SK-N-SH treated with all-trans-retinoic acid at 6 μM for 48 hours (cell line): ENCODE data around the gene ZPLD1.

Experiments
- ATAC-seq: fragments of 200-7000 bp; cut with Tn5 transposase; 3 replicates; pipeline ENCODE4 v1.9.1; 2020; ENCODE audit warnings: mild to moderate bottlenecking, moderate library complexity
- ARNTL ChIP-seq: fragments of 450-650 bp; formaldehyde crosslinking; IDR thresholded peaks from 2 replicates; pipeline ENCODE4 v1.5.0; 2020; ENCODE audit warnings: low read depth, mild to moderate bottlenecking, moderate library complexity, borderline replicate concordance
- BACH2 ChIP-seq: fragments of 250-450 bp; sonication (Bioruptor Pico); IDR thresholded peaks from 2 replicates; pipeline ENCODE4 v1.9.0; 2021; ENCODE audit warnings: mild to moderate bottlenecking, borderline replicate concordance
- CSDC2 ChIP-seq: fragments of 250-450 bp; sonication (Bioruptor Pico); IDR thresholded peaks from 2 replicates; pipeline ENCODE4 v1.5.0; 2020; ENCODE audit warnings: mild to moderate bottlenecking, moderate library complexity
- CSRNP3 ChIP-seq: fragments of 250-450 bp; sonication (Bioruptor Pico); IDR thresholded peaks from 2 replicates; pipeline ENCODE4 v1.5.1; 2021; ENCODE audit warnings: mild to moderate bottlenecking, moderate library complexity
- ESRRG ChIP-seq: fragments of 250-450 bp; sonication (Bioruptor Pico); IDR thresholded peaks from 2 replicates; pipeline ENCODE4 v1.6.1; 2021; ENCODE audit warnings: mild to moderate bottlenecking
- GLIS3 ChIP-seq: fragments of 250-450 bp; sonication (Bioruptor Pico); IDR thresholded peaks from 2 replicates; pipeline ENCODE4 v1.5.0; 2020; ENCODE audit warnings: mild to moderate bottlenecking, moderate library complexity
- ISL1 ChIP-seq: fragments of 250-450 bp; sonication (Bioruptor Pico); IDR thresholded peaks from 2 replicates; pipeline ENCODE4 v2.1.2; 2022; ENCODE audit warnings: mild to moderate bottlenecking, moderate library complexity
- OSR1 ChIP-seq: fragments of 250-450 bp; sonication (Bioruptor Pico); IDR thresholded peaks from 2 replicates; pipeline ENCODE4 v1.8.0; 2022; ENCODE audit warnings: moderate library complexity, mild to moderate bottlenecking, inconsistent platforms
- PPARA ChIP-seq: fragments of 250-450 bp; sonication (Bioruptor Pico); IDR thresholded peaks from 2 replicates; pipeline ENCODE4 v1.5.0; 2020; ENCODE audit warnings: mild to moderate bottlenecking, borderline replicate concordance
- RARB ChIP-seq: fragments of 250-450 bp; sonication (Bioruptor Pico); IDR thresholded peaks from 2 replicates; pipeline ENCODE4 v1.8.0; 2021; ENCODE audit warnings: mild to moderate bottlenecking, moderate library complexity
- SNAI2 ChIP-seq: fragments of 250-450 bp; sonication (Bioruptor Pico); IDR thresholded peaks from 2 replicates; pipeline ENCODE4 v1.5.0; 2020; ENCODE audit warnings: mild to moderate bottlenecking, moderate library complexity
- TCF4 ChIP-seq: fragments of 250-450 bp; sonication (Bioruptor Pico); IDR thresholded peaks from 2 replicates; pipeline ENCODE4 v1.8.0; 2021; ENCODE audit warnings: mild to moderate bottlenecking, moderate library complexity, borderline replicate concordance
- TOX ChIP-seq: fragments of 250-450 bp; sonication (Bioruptor Pico); IDR thresholded peaks from 2 replicates; pipeline ENCODE4 v1.8.0; 2021; ENCODE audit warnings: mild to moderate bottlenecking, moderate library complexity, borderline replicate concordance
- TSHZ2 ChIP-seq: fragments of 250-450 bp; sonication (Bioruptor Pico); IDR thresholded peaks from 2 replicates; pipeline ENCODE4 v1.5.0; 2020; ENCODE audit warnings: mild to moderate bottlenecking, moderate library complexity
- ZFP30 ChIP-seq: fragments of 450-650 bp; formaldehyde crosslinking; IDR thresholded peaks from 2 replicates; pipeline ENCODE4 v1.5.0; 2022; ENCODE audit warnings: mild to moderate bottlenecking, moderate library complexity
- ZNF565 ChIP-seq: fragments of 450-650 bp; formaldehyde crosslinking; conservative IDR thresholded peaks from 2 replicates; pipeline ENCODE4 v1.5.0; 2020; ENCODE audit warnings: low read depth, mild to moderate bottlenecking, moderate library complexity
- ZNF70 ChIP-seq: fragments of 450-650 bp; formaldehyde crosslinking; IDR thresholded peaks from 2 replicates; pipeline ENCODE4 v1.5.0; 2020; ENCODE audit warnings: mild to moderate bottlenecking, moderate library complexity
- ZNF8 ChIP-seq: fragments of 450-650 bp; formaldehyde crosslinking; IDR thresholded peaks from 2 replicates; pipeline ENCODE4 v1.5.0; 2020; ENCODE audit warnings: mild to moderate bottlenecking, moderate library complexity
- TF ChIP-seq, protein P1 (sequence below): fragments of 250-450 bp; sonication (Bioruptor Pico); IDR thresholded peaks from 2 replicates; pipeline ENCODE4 v1.8.0; 2020; ENCODE audit warnings: mild to moderate bottlenecking, moderate library complexity, borderline replicate concordance
- TF ChIP-seq, protein P2 (sequence below): fragments of 250-450 bp; sonication (Bioruptor Pico); IDR thresholded peaks from 2 replicates; pipeline ENCODE4 v1.5.1; 2020; ENCODE audit warnings: low read depth, mild to moderate bottlenecking, moderate library complexity

ZPLD1 gene

DNA sequence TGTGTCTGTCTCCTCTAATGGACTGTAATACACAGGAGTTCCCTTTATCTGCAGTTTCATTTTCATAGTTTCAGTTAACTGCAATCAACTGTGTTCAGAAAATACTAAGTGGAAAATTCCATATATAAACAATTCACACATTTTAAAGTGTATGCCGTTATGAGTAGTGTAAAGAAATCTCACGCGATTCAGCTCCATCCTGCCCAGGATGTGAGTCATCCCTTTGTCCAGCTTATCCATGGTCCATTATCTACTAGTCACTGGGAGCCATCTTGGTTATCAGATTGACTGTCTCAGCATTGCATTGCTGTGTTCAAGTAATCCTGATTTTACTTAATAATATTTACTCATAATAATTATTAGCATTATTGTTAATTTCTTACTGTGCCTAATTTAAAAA is 14.5 kb downstream of the ZPLD1 start (continued):
- TF ChIP-seq ZFP30 (CRISPR knock-in tag): no peak
- TF ChIP-seq, all 23 proteins: peak for 0

DNA sequence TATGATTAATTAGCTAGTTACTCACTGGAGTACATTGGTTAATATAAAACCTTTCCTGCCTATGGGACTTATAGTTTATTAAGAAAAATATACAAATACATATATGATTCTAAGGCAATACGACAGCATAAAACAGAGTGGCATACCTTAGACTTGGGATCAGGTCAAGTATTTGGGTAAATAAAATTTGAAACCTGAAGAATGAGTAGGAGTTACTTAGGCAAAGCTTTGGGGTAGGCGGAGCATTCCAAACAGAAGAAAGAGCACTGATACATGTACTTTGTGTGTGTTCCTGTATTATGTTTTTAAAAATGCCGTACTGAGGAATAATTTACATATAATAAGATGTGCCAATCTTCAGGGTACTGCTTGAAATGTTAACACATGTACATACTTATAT is 15.1 kb downstream of the ZPLD1 start:
- no peak for ATAC-seq
- no peak for TF ChIP-seq ISL1 (CRISPR knock-in tag)
- no peak for TF ChIP-seq TOX
- TF ChIP-seq RARB (CRISPR knock-in tag): no peak
- TF ChIP-seq CSRNP3 (CRISPR knock-in tag): no peak
- no peak for TF ChIP-seq GLIS3
- TF ChIP-seq, protein P1, sequence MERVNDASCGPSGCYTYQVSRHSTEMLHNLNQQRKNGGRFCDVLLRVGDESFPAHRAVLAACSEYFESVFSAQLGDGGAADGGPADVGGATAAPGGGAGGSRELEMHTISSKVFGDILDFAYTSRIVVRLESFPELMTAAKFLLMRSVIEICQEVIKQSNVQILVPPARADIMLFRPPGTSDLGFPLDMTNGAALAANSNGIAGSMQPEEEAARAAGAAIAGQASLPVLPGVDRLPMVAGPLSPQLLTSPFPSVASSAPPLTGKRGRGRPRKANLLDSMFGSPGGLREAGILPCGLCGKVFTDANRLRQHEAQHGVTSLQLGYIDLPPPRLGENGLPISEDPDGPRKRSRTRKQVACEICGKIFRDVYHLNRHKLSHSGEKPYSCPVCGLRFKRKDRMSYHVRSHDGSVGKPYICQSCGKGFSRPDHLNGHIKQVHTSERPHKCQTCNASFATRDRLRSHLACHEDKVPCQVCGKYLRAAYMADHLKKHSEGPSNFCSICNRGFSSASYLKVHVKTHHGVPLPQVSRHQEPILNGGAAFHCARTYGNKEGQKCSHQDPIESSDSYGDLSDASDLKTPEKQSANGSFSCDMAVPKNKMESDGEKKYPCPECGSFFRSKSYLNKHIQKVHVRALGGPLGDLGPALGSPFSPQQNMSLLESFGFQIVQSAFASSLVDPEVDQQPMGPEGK (CRISPR knock-in tag): no peak
- no peak for TF ChIP-seq OSR1
- no peak for TF ChIP-seq ARNTL (CRISPR knock-in tag)
- TF ChIP-seq ZNF70 (CRISPR knock-in tag): no peak
- TF ChIP-seq CSDC2 (CRISPR knock-in tag): no peak
- no peak for TF ChIP-seq BACH2 (CRISPR knock-in tag)
- no peak for TF ChIP-seq ESRRG
- no peak for TF ChIP-seq ZNF565 (CRISPR knock-in tag)
- TF ChIP-seq ZNF8: no peak
- no peak for TF ChIP-seq ZFP30 (CRISPR knock-in tag)
- TF ChIP-seq SNAI2: no peak
- TF ChIP-seq, all 23 proteins: peak for 0

DNA sequence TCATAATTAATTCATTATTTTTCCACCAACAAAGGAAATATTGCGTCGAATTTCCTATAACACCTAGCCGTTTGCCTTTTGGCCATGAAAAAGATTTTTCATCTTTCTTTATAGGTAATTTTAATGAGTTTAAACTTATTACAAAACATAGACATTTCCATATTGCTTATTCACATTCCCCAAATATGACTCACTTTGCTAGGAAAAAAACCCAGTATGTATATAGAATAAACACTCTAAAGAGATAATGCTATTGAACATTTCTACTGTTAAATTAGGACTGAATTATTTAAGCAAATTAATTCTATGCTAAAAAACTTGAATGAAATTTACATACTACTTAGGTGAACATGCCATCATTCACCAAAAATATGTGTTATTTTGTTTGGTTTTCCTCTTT is 16.2 kb downstream of the ZPLD1 start:
- ATAC-seq: no peak
- no peak for TF ChIP-seq ZNF70 (CRISPR knock-in tag)
- TF ChIP-seq, protein P1 (CRISPR knock-in tag): no peak
- TF ChIP-seq OSR1: no peak
- TF ChIP-seq, protein P2, sequence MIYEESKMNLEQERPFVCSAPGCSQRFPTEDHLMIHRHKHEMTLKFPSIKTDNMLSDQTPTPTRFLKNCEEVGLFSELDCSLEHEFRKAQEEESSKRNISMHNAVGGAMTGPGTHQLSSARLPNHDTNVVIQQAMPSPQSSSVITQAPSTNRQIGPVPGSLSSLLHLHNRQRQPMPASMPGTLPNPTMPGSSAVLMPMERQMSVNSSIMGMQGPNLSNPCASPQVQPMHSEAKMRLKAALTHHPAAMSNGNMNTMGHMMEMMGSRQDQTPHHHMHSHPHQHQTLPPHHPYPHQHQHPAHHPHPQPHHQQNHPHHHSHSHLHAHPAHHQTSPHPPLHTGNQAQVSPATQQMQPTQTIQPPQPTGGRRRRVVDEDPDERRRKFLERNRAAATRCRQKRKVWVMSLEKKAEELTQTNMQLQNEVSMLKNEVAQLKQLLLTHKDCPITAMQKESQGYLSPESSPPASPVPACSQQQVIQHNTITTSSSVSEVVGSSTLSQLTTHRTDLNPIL (CRISPR knock-in tag): no peak
- no peak for TF ChIP-seq PPARA (CRISPR knock-in tag)
- no peak for TF ChIP-seq SNAI2
- no peak for TF ChIP-seq ARNTL (CRISPR knock-in tag)
- no peak for TF ChIP-seq GLIS3

- no peak for ATAC-seq
- TF ChIP-seq ESRRG (no peak), ARNTL (CRISPR knock-in tag) (no peak), TOX (no peak), CSRNP3 (CRISPR knock-in tag) (no peak), PPARA (CRISPR knock-in tag) (no peak), BACH2 (CRISPR knock-in tag) (no peak), ZNF70 (CRISPR knock-in tag) (no peak), RARB (CRISPR knock-in tag) (no peak), ZNF8 (no peak), TCF4 (CRISPR knock-in tag) (no peak), ZNF565 (CRISPR knock-in tag) (no peak), SNAI2 (no peak), TSHZ2 (CRISPR knock-in tag) (no peak), OSR1 (no peak), ZFP30 (CRISPR knock-in tag) (no peak), CSDC2 (CRISPR knock-in tag) (no peak)
- TF ChIP-seq, protein P1 (CRISPR knock-in tag): no peak
- TF ChIP-seq, protein P2 (CRISPR knock-in tag): no peak
Observed at GRCh38 chr3:102451543-102451942, 16.7 kb downstream of the ZPLD1 start.
